ENCODE results near the gene AGPAT3. TPM values are rescaled to one million over a fixed set of nuclear protein-coding genes. Genes with fewer than 3 reads are reported as not detected.
"Not testable (repeated sequence)": the region's sequence is repeated elsewhere in the genome, so short reads cannot be mapped to it uniquely, and the experiment has no call there.

Gene AGPAT3
- total RNA-seq, 1 donor, result 27.7 TPM

DNA sequence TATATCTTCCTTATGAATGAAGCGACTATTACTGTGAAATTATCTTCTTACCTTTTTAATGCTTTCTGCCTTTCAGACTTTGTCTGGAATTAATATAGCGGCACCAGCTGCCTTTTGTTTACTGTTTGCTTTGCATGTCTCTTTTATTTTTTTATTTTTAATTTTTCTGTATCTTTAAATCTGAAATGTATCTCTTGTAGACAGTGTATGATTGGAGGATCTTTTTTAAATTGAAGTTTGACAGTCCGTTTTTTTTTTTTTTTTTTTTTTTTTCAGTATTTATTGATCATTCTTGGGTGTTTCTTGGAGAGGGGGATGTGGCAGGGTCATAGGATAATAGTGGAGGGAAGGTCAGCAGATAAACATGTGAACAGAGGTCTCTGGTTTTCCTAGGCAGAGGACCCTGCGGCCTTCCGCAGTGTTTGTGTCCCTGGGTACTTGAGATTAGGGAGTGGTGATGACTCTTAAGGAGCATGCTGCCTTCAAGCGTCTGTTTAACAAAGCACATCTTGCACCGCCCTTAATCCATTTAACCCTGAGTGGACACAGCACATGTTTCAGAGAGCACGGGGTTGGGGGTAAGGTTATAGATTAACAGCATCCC, 31.8 kb downstream of the AGPAT3 start:
- H3K9me3 ChIP-seq (ENCODE audit: low read depth, low read length); H3K4me3 ChIP-seq (ENCODE audit: low read length); H3K27me3 ChIP-seq (ENCODE audit: insufficient read depth, low read length): not testable (repeated sequence)
- H3K4me1 ChIP-seq (ENCODE audit: insufficient read depth, low read length), result peaks cover 21% of the 10 kb centered on the region

DNA sequence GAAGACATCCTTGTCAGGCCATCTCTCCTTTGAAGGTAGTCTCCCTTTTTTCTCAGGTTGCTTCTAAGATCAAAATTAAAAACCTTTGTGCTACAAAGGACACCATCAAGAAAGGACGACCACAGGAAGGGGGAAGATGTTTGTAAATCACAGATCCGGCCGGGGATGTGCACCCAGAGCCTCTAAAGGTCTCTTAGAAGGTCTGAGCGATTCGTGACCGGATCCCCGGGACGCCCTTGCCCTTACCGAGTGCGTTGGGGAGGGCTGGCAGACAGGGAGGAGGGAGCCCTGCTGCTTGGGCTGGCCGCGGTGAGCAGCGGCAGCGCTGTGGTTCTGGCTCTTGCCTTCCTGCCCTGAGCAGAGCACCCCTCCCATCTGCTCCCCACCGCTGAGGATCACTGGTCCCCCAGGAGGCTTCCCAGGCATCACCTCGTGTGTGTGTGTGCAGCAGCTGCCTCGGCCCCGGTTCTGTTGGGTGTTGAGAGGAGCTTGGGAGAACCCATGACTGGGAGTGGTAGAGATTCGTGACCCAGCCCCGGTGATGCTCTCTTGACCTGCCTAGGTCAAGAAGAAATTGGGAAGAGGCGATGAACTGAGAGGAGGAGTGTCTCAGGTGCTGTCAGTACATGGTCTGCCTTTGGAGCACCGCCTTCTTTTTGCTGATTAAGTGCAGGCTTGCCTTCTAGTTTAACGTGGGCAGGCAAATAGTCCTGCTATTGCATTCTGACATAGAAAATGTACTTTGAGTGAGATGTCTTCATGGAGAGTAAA, 34.5 kb downstream of the AGPAT3 start:
- H3K27me3 ChIP-seq (ENCODE audit: insufficient read depth, low read length), result no peaks in the 10 kb centered on the region
- H3K9me3 ChIP-seq (ENCODE audit: low read depth, low read length), result no peaks in the 10 kb centered on the region
- H3K4me3 ChIP-seq (ENCODE audit: low read length), result no peak overlapping the region
- no peaks in the 10 kb centered on the region for H3K4me1 ChIP-seq (ENCODE audit: insufficient read depth, low read length)

DNA sequence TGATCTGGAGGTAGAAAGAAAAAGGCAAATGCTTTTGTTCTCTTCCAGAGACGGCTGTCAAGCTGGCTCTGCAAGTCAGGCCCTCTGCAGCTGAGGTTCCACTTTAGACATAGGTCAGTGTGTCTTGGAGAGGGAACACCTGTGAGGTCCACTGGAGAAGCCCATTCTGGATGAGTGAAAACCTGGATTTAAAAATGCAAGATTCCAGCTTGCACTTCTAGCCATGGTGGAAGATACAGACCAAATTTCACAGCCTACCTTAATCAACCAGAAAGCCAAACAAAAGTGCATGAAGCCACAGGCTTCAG, 35.0 kb downstream of the AGPAT3 start:
- no peaks in the 10 kb centered on the region for H3K9me3 ChIP-seq (ENCODE audit: low read depth, low read length)
- no peak overlapping the region for H3K4me3 ChIP-seq (ENCODE audit: low read length)
- no peaks in the 10 kb centered on the region for H3K27me3 ChIP-seq (ENCODE audit: insufficient read depth, low read length)
- H3K4me1 ChIP-seq (ENCODE audit: insufficient read depth, low read length), result no peaks in the 10 kb centered on the region

DNA sequence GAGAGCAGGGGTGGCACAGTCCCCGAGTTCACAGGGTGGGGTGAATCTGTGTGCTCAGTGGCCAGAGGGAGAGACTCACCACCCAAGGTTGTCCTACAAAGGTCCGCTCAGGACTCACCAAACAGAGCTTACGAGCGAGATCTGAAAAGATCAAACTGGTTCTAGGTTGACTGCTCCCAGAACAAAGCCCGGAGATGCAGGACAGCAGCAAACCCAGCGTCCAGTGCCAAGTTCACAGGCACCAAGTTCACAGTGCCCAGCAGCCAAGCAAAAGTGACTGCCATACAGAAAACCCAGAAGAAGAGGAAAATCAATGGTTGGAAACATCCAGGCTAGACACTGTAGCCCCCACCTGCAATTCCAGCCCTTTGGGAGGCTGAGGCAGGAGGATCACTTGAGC, 35.7 kb downstream of the AGPAT3 start:
- Histone ChIP-seq H3K4me1 (ENCODE audit: insufficient read depth, low read length) (no peaks in the 10 kb centered on the region), H3K27me3 (ENCODE audit: insufficient read depth, low read length) (no peaks in the 10 kb centered on the region), H3K4me3 (ENCODE audit: low read length) (no peak overlapping the region), H3K9me3 (ENCODE audit: low read depth, low read length) (no peaks in the 10 kb centered on the region)

- Histone ChIP-seq H3K27me3 (ENCODE audit: insufficient read depth, low read length) (no peaks in the 10 kb centered on the region), H3K9me3 (ENCODE audit: low read depth, low read length) (no peaks in the 10 kb centered on the region), H3K4me1 (ENCODE audit: insufficient read depth, low read length) (no peaks in the 10 kb centered on the region), H3K4me3 (ENCODE audit: low read length) (no peak overlapping the region)
Observed at GRCh38 chr21:43902441-43902840, 37.4 kb downstream of the AGPAT3 start.

DNA sequence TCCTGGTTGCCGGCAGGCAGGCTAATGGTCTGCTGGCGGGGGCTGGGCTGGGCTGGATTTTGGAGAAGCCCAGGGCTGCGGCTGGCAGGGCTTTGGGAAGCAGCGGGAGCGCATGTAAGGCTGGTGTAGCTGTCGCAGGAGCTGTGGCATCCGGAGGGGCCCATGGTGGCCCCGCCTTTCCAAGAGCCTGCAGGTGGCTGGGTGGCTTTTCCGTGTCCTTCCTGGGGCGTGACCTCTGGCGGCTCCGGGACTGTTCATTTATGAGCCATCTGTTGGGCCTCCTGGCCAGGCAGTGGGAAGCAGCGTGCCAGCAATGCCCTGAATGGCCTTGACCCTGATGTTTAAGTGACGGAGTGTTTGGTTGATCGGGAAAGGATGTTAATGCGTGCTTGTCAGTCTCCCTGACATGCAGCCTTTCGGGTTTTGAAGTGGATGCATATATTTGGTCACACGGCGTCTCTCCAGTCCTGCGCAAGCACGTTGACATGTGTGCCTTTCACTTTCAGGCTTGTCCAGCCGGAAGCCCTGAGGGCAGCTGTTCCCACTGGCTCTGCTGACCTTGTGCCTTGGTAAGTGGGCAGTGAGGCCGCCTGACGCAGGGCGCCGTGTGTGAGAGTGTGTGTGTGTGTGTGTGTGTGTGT, 38.5 kb downstream of the AGPAT3 start:
- Histone ChIP-seq H3K27me3 (ENCODE audit: insufficient read depth, low read length) (no peaks in the 10 kb centered on the region), H3K4me1 (ENCODE audit: insufficient read depth, low read length) (no peaks in the 10 kb centered on the region), H3K9me3 (ENCODE audit: low read depth, low read length) (no peaks in the 10 kb centered on the region), H3K4me3 (ENCODE audit: low read length) (no peak overlapping the region)

GRCh38 chr21:43904331-43904781, 39.3 kb downstream of the AGPAT3 start:
- Histone ChIP-seq H3K27me3 (ENCODE audit: insufficient read depth, low read length) (no peaks in the 10 kb centered on the region), H3K4me1 (ENCODE audit: insufficient read depth, low read length) (no peaks in the 10 kb centered on the region), H3K4me3 (ENCODE audit: low read length) (no peak overlapping the region), H3K9me3 (ENCODE audit: low read depth, low read length) (no peaks in the 10 kb centered on the region)

DNA sequence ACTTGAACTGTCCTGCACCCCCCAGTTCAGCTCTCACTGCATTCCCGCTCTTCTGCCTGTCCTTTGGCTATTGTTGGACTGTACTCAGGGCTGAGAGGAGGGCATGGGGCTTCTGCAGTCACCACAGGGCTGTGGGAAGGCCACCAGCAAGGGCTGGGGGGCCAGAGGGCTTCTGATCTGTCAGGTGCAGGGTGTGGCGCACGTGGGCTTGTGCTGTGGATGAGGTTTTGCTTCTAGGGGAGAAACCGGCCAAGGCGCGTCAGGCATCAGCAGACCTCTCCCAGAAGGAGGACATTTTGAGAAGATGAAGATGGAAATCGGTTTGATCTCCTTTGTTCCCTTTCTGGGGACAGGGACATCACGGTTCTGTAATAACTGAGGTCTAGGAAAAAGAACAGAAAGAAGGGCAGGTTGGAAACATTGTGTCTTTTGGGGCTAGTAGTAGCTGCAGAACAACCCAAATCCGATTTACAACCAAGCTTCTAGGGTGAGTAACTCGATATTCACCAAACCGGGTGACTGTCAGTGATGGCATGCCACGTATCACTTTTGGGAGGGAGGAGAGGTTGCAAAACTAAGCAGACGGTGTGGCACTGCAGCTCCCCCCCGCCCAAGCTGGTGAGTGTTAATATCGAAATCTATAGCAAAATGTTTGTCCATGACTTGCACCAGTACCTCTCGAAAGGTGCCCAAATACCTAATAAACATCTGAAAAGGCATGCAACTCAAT, 40.9 kb downstream of the AGPAT3 start:
- Histone ChIP-seq H3K27me3 (ENCODE audit: insufficient read depth, low read length) (no peaks in the 10 kb centered on the region), H3K4me3 (ENCODE audit: low read length) (no peak overlapping the region), H3K9me3 (ENCODE audit: low read depth, low read length) (no peaks in the 10 kb centered on the region), H3K4me1 (ENCODE audit: insufficient read depth, low read length) (no peaks in the 10 kb centered on the region)

GRCh38 chr21:43906585-43907370, 41.8 kb downstream of the AGPAT3 start:
- H3K4me1 ChIP-seq (ENCODE audit: insufficient read depth, low read length), result no peaks in the 10 kb centered on the region
- no peaks in the 10 kb centered on the region for H3K27me3 ChIP-seq (ENCODE audit: insufficient read depth, low read length)
- no peak overlapping the region for H3K4me3 ChIP-seq (ENCODE audit: low read length)
- H3K9me3 ChIP-seq (ENCODE audit: low read depth, low read length), result no peaks in the 10 kb centered on the region

DNA sequence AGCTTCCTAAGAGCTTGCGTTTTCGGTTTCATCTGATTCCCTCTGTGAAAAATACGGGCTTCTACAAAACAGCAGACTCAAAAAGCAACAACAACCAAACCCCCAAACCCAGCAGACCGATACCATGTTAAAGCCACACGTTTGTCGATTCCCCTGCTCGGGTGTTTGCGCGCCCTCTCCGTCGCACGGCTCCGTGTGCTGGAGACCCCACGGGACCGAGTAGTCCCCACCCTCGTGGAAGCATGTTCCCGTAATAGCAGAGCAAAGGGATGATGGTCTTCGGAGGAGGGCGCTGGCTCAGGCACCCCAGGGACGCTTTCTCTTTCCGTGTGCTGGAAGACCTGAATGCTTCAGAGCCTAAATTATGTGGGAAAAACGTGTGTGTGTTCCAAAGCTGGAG, 42.7 kb downstream of the AGPAT3 start:
- no peaks in the 10 kb centered on the region for H3K4me1 ChIP-seq (ENCODE audit: insufficient read depth, low read length)
- H3K4me3 ChIP-seq (ENCODE audit: low read length), result no peak overlapping the region
- no peaks in the 10 kb centered on the region for H3K27me3 ChIP-seq (ENCODE audit: insufficient read depth, low read length)
- no peaks in the 10 kb centered on the region for H3K9me3 ChIP-seq (ENCODE audit: low read depth, low read length)

- Histone ChIP-seq H3K4me3 (ENCODE audit: low read length) (no peak overlapping the region), H3K27me3 (ENCODE audit: insufficient read depth, low read length) (no peaks in the 10 kb centered on the region), H3K9me3 (ENCODE audit: low read depth, low read length) (no peaks in the 10 kb centered on the region), H3K4me1 (ENCODE audit: insufficient read depth, low read length) (no peaks in the 10 kb centered on the region)
Observed at GRCh38 chr21:43908167-43908566, 43.1 kb downstream of the AGPAT3 start.

DNA sequence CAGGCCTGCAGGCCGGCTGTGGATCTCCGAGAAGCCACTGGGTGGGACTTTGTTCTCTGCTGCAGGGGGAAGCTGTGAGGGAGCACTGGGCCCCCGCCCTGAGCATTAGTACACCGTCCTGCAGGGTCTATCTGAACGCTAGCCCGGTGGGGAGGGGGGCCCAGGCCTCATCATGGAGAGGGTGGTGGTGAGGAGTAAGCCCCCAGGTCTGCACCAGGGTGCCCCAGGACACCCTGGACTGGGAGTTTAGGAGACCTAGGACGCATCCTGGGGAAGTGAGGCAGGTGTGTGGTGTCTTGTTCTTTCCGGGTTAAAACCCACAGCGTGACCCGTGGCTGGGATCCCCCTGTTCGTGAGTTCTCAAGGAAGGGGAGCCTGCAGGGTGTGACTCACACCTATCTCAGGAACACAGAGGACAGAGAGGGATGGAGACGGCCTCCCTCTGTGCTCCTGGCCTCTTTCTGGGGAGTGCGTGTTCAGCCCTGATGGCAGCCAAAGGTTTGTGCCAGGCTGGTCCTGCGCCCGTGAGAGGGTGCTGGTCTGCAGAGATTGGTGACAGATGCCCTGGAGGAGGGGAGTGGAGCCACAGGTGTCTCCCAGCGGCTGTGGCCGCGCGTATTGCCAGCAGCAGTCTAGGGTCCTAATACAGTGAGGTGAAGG, 44.8 kb downstream of the AGPAT3 start:
- Histone ChIP-seq H3K27me3 (ENCODE audit: insufficient read depth, low read length) (no peaks in the 10 kb centered on the region), H3K9me3 (ENCODE audit: low read depth, low read length) (no peaks in the 10 kb centered on the region), H3K4me3 (ENCODE audit: low read length) (no peak overlapping the region), H3K4me1 (ENCODE audit: insufficient read depth, low read length) (no peaks in the 10 kb centered on the region)

DNA sequence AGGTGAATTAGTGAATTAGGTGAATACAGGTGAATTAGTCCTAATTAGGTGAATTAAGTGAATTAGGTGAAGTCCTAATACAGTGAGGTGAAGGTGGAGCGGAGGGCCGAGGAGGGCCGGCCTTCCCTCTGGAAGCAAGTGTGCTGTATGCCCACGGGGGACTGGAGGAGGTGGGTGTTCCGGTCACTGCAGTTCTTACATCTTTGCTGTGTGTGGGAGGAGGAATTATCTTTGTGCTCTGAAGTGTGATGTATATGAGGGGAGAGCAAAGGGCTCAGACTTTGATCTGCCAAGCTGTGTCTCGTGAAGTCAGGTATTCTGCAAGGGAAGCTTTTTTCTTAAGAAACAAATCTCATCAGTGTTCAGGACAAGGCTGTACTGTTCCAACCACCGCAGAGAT, 45.4 kb downstream of the AGPAT3 start:
- no peaks in the 10 kb centered on the region for H3K9me3 ChIP-seq (ENCODE audit: low read depth, low read length)
- no peaks in the 10 kb centered on the region for H3K27me3 ChIP-seq (ENCODE audit: insufficient read depth, low read length)
- no peak overlapping the region for H3K4me3 ChIP-seq (ENCODE audit: low read length)
- no peaks in the 10 kb centered on the region for H3K4me1 ChIP-seq (ENCODE audit: insufficient read depth, low read length)

Data from mononuclear cell (primary cell).